Kidney (tissue), 22 donors: ENCODE measurements around the gene ELOVL2. TPM values are rescaled to one million over a fixed set of nuclear protein-coding genes. Genes with fewer than 3 reads are reported as not detected.
"Not testable (repeated sequence)": the region's sequence is repeated elsewhere in the genome, so short reads cannot be mapped to it uniquely, and the experiment has no call there.

Source experiments
- DNase-seq, 5 donors: peaks; one replicate each; pipeline ENCODE4 v3.0.0-alpha.2; 2013 to 2020
- FAIRE-seq: peaks from 2 replicates; lab custom pipeline; 2012; peaks lifted over from hg19 to GRCh38; lab: Jason Lieb, UNC
- H3K27ac ChIP-seq, 2 donors: one replicate each; pipeline ENCODE4 v1.7.0; 2013; ENCODE audit warnings: low read depth in 2 of 2, low read length in 2 of 2, inconsistent platforms in 1 of 2
- H3K27me3 ChIP-seq: one replicate; pipeline ENCODE4 v1.7.1; 2013; ENCODE audit warnings: low read length, inconsistent platforms; ENCODE audit not compliant: control insufficient read depth, insufficient read depth
- H3K36me3 ChIP-seq, 3 donors: one replicate each; pipeline versions ENCODE4 v1.7.0 to v1.7.1; 2013; ENCODE audit warnings: low read length in 3 of 3, control low read depth in 1 of 3, inconsistent platforms in 1 of 3; ENCODE audit not compliant: insufficient read depth in 3 of 3, control insufficient read depth in 2 of 3
- H3K4me1 ChIP-seq, 3 donors: one replicate each; pipeline versions ENCODE4 v1.7.0 to v1.7.1; 2013; ENCODE audit warnings: low read length in 3 of 3, inconsistent platforms in 1 of 3, low read depth in 1 of 3; ENCODE audit not compliant: control insufficient read depth in 2 of 3, insufficient read depth in 2 of 3
- H3K4me3 ChIP-seq, 3 donors: one replicate each; pipeline versions ENCODE4 v1.7.0 to v1.8.1; 2013; ENCODE audit warnings: low read length in 3 of 3, control low read depth in 1 of 3, inconsistent platforms in 1 of 3
- H3K9ac ChIP-seq, 3 donors: one replicate each; pipeline versions ENCODE4 v1.7.0 to v1.7.1; 2013; ENCODE audit warnings: low read length in 3 of 3, control low read depth in 1 of 3, inconsistent platforms in 1 of 3
- H3K9me3 ChIP-seq, 3 donors: one replicate each; pipeline versions ENCODE4 v1.7.0 to v1.7.1; 2013; ENCODE audit warnings: low read length in 3 of 3, control low read depth in 1 of 3, inconsistent platforms in 1 of 3; ENCODE audit not compliant: control insufficient read depth in 2 of 3, insufficient read depth in 1 of 3
- CTCF ChIP-seq: IDR thresholded peaks from 3 replicates; pipeline ENCODE4 v1.5.1; 2012; ENCODE audit warnings: mild to moderate bottlenecking, moderate library complexity, borderline replicate concordance; ENCODE audit not compliant: insufficient read depth; ENCODE audit errors: extremely low read depth
- intact Hi-C: fragments of 100-400 bp; cut with DNase I; formaldehyde crosslinking; loops from one replicate; pipeline ENCODE4 v1.11.1; 2022
- long read RNA-seq, 10 donors: library from polyadenylated mRNA in 1 of 10; unstranded in 1 of 10; transcript quantifications; one replicate each; pipeline ENCODE4 v2.0.0 and lab custom pipeline, GENCODE V29; 2021 to 2026
- polyA plus RNA-seq: library from polyadenylated mRNA; stranded (reverse); fragments of 350-450 nt; fragmentation: Illumina TruSeq; extraction: RNeasy Lipid Tissue Mini Kit (QIAGEN cat#74804); gene quantifications from one replicate; pipeline ENCODE4 v1.2.3, GENCODE V29; 2014; ENCODE audit warnings: low read depth, low replicate concordance; ENCODE audit not compliant: insufficient read depth
- total RNA-seq: library from RNA; stranded (reverse); fragmentation: NEBNext Ultra II Directional; extraction: Animal tissue kit (Norgen Biotek cat#: 25700); gene quantifications from one replicate; pipeline ENCODE4 v1.2.1, GENCODE V29; 2021
- donor health status: control.
- donor health status: control.
- donor health status: control.
- donor health status: control.
- donor health status: control.
- donor health status: DM: yes; HTN: yes; CAD: no.
- donor health status: Normal renal cell carcinoma (clear cell type).

The ELOVL2 gene
- total RNA-seq (0.79 TPM), polyA plus RNA-seq (not detected)
- long read RNA-seq, donor 1, partial matches to known transcripts, result 0 of 1 reads
- long read RNA-seq, donor 1, other reads (novel, unspliced or antisense), result 0 of 1 reads
- long read RNA-seq, donor 2, partial matches to known transcripts, result 0 of 2 reads
- long read RNA-seq, donor 2, other reads (novel, unspliced or antisense), result 0 of 2 reads
- long read RNA-seq, donor 3, partial matches to known transcripts, result 0 of 1 reads
- long read RNA-seq, donor 3, other reads (novel, unspliced or antisense), result 0 of 1 reads
- long read RNA-seq, donor 4, partial matches to known transcripts, result 0 of 4 reads
- long read RNA-seq, donor 4, other reads (novel, unspliced or antisense), result 0 of 4 reads
- long read RNA-seq, donor 5, result 0 reads
- long read RNA-seq, donor 6, partial matches to known transcripts, result 0 of 3 reads
- long read RNA-seq, donor 6, other reads (novel, unspliced or antisense), result 0 of 3 reads
- long read RNA-seq, donor 7, partial matches to known transcripts, result 0 of 1 reads
- long read RNA-seq, donor 7, other reads (novel, unspliced or antisense), result 1 of 1 reads
- long read RNA-seq, donor 8, result 0 reads
- long read RNA-seq, donor 9, result 0 reads
- long read RNA-seq, donor 10, partial matches to known transcripts, result 0 of 1 reads
- long read RNA-seq, donor 10, other reads (novel, unspliced or antisense), result 0 of 1 reads

GRCh38 chr6:11043961-11044711, at the start of gene ELOVL2:
ELOVL2 (minus strand) TSS chr6:11044305; CDS start chr6:11044230, 75 bp downstream.
- DNase-seq (peak in 4 of 5 donors; percentile 68 to 84 (median 76)), FAIRE-seq (no peak)
- Histone ChIP-seq H3K36me3 (no peaks in the 10 kb centered on the region), H3K9ac (peak within 1 kb of the TSS in 1 of 3 donors; percentile 16), H3K27me3 (no peaks in the 10 kb centered on the region), H3K27ac (no peak within 1 kb of the TSS), H3K9me3 (no peaks in the 10 kb centered on the region), H3K4me3 (peak within 1 kb of the TSS in 2 of 3 donors; percentile 33 to 44), H3K4me1 (peaks cover 0 to 2% (median 0%) of the 10 kb centered on the region in 3 donors)
- TF ChIP-seq CTCF, result peak; percentile 73
- intact Hi-C loops, result no loop called here

- FAIRE-seq (no peak), DNase-seq (no peak)
- H3K9ac ChIP-seq, result peak overlapping the region; percentile 51 to 69 (median 51)
- H3K4me3 ChIP-seq, result peak overlapping the region; percentile 74 to 91 (median 85)
- no peaks in the 10 kb centered on the region for H3K9me3 ChIP-seq
- intact Hi-C loops, result no loop called here
- no peak for TF ChIP-seq CTCF
- H3K27me3 ChIP-seq, result no peaks in the 10 kb centered on the region
- no peaks in the 10 kb centered on the region for H3K36me3 ChIP-seq
- peak overlapping the region; percentile 93 to 94 for H3K27ac ChIP-seq
- peaks cover 3 to 5% (median 4%) of the 10 kb centered on the region in 3 donors for H3K4me1 ChIP-seq
Observed at GRCh38 chr6:11093376-11093625, 49.2 kb upstream of the ELOVL2 start.

- no peaks in the 10 kb centered on the region for H3K27me3 ChIP-seq
- intact Hi-C loops, result no loop called here
- H3K4me1 ChIP-seq, result peaks cover 3 to 5% (median 4%) of the 10 kb centered on the region in 3 donors
- H3K9ac ChIP-seq, result peak overlapping the region; percentile 51 to 69 (median 51)
- FAIRE-seq (no peak), DNase-seq (no peak)
- peak overlapping the region; percentile 74 to 91 (median 85) for H3K4me3 ChIP-seq
- H3K36me3 ChIP-seq, result no peaks in the 10 kb centered on the region
- peak overlapping the region; percentile 93 to 94 for H3K27ac ChIP-seq
- H3K9me3 ChIP-seq, result no peaks in the 10 kb centered on the region
- no peak for TF ChIP-seq CTCF
Observed at GRCh38 chr6:11092668-11093375, 48.7 kb upstream of the ELOVL2 start.

- H3K9ac ChIP-seq, H3K27me3 ChIP-seq, H3K4me1 ChIP-seq, H3K4me3 ChIP-seq, DNase-seq, H3K36me3 ChIP-seq, FAIRE-seq, H3K9me3 ChIP-seq, H3K27ac ChIP-seq, intact Hi-C loops: not testable (repeated sequence)
Observed at GRCh38 chr6:11091141-11091540, 47.0 kb upstream of the ELOVL2 start.
